HG02610 (cell line): ENCODE results near the gene ARL17A.
"Not testable (repeated sequence)": the region's sequence is repeated elsewhere in the genome, so short reads cannot be mapped to it uniquely, and the experiment has no call there.

Experiments
- ATAC-seq: cut with Tn5 transposase; IDR thresholded peaks from one replicate; pipeline ENCODE4 v1.9.1; 2021; ENCODE audit warnings: mild to moderate bottlenecking, moderate library complexity; ENCODE audit not compliant: unreplicated experiment

The ARL17A gene

GRCh38 chr17:46579083-46580075 is at the start of gene ARL17A:
Gene ARL17A (minus strand): TSS chr17:46579691. CDS start chr17:46576322, 3,369 bp downstream.
- peak; percentile 90 for ATAC-seq

GRCh38 chr17:46628753-46629436 is 49.4 kb upstream of the ARL17A start:
- ATAC-seq: peak; percentile 79

- ATAC-seq: not testable (repeated sequence)
Observed at GRCh38 chr17:46627452-46627851, 48.0 kb upstream of the ARL17A start.

GRCh38 chr17:46624726-46625125 is 45.2 kb upstream of the ARL17A start:
- ATAC-seq: not testable (repeated sequence)

GRCh38 chr17:46623790-46624189 is 44.3 kb upstream of the ARL17A start:
- not testable (repeated sequence) for ATAC-seq

- not testable (repeated sequence) for ATAC-seq
Observed at GRCh38 chr17:46618975-46619374, 39.5 kb upstream of the ARL17A start.

GRCh38 chr17:46617121-46617520 is 37.6 kb upstream of the ARL17A start:
- not testable (repeated sequence) for ATAC-seq

GRCh38 chr17:46613876-46614275 is 34.4 kb upstream of the ARL17A start:
- not testable (repeated sequence) for ATAC-seq

GRCh38 chr17:46611304-46611703 is 31.8 kb upstream of the ARL17A start:
- ATAC-seq: not testable (repeated sequence)

GRCh38 chr17:46603125-46603524 is 23.6 kb upstream of the ARL17A start:
- peak; percentile 93 for ATAC-seq

- ATAC-seq: not testable (repeated sequence)
Observed at GRCh38 chr17:46600767-46601166, 21.3 kb upstream of the ARL17A start.

- ATAC-seq: peak; percentile 70
Observed at GRCh38 chr17:46598344-46598931, 18.9 kb upstream of the ARL17A start.

- not testable (repeated sequence) for ATAC-seq
Observed at GRCh38 chr17:46591332-46591731, 11.8 kb upstream of the ARL17A start.

GRCh38 chr17:46590157-46591146 is 11.0 kb upstream of the ARL17A start, which contains the start of gene NSF:
Gene NSF (plus strand): TSS chr17:46590669. CDS start chr17:46590776, 107 bp downstream.
- peak; percentile 76 for ATAC-seq

- ATAC-seq: not testable (repeated sequence)
Observed at GRCh38 chr17:46585444-46585843, 6.0 kb upstream of the ARL17A start.

- ATAC-seq: not testable (repeated sequence)
Observed at GRCh38 chr17:46580082-46580481, 591 bp upstream of the ARL17A start.

GRCh38 chr17:46571796-46572195 is 7.7 kb downstream of the ARL17A start:
- ATAC-seq: not testable (repeated sequence)

- not testable (repeated sequence) for ATAC-seq
Observed at GRCh38 chr17:46566980-46567379, 12.5 kb downstream of the ARL17A start.

GRCh38 chr17:46566284-46566683 is 13.2 kb downstream of the ARL17A start:
- not testable (repeated sequence) for ATAC-seq

GRCh38 chr17:46560048-46560447 is 19.4 kb downstream of the ARL17A start:
- ATAC-seq: not testable (repeated sequence)
